ENCODE data around the gene APCDD1. TPM values are rescaled to one million over a fixed set of nuclear protein-coding genes. Genes with fewer than 3 reads are reported as not detected.
"Not testable (repeated sequence)": the region's sequence is repeated elsewhere in the genome, so short reads cannot be mapped to it uniquely, and the experiment has no call there.

Gene APCDD1
- total and polyA plus RNA-seq, 8 donors = 27.6 to 168 (median 136) TPM

GRCh38 chr18:10499230-10499629 lies 44.8 kb downstream of the APCDD1 start:
- no peaks in the 10 kb centered on the region for H3K36me3 ChIP-seq
- DNase-seq = no peak
- no peak overlapping the region for H3K4me3 ChIP-seq
- peaks cover 0 to 6% of the 10 kb centered on the region in 2 donors for H3K4me1 ChIP-seq
- H3K27ac ChIP-seq = no peak overlapping the region
- TF ChIP-seq CTCF (IDR thresholded peaks at IDR 0.05) = no peak
- H3K27me3 ChIP-seq = no peaks in the 10 kb centered on the region
- no peaks in the 10 kb centered on the region for H3K9me3 ChIP-seq
- intact Hi-C loops (cut with DNase I) = no loop called here
- ATAC-seq = no peak

- no peak overlapping the region for H3K27ac ChIP-seq
- intact Hi-C loops (cut with DNase I) = no loop called here
- peaks cover 0 to 7% of the 10 kb centered on the region in 2 donors for H3K9me3 ChIP-seq
- H3K4me1 ChIP-seq = peaks cover 0 to 6% of the 10 kb centered on the region in 2 donors
- H3K36me3 ChIP-seq = no peaks in the 10 kb centered on the region
- DNase-seq (no peak), ATAC-seq (no peak)
- no peaks in the 10 kb centered on the region for H3K27me3 ChIP-seq
- H3K4me3 ChIP-seq = no peak overlapping the region
- TF ChIP-seq CTCF (IDR thresholded peaks at IDR 0.05) = no peak
Observed at GRCh38 chr18:10500038-10500437, 45.6 kb downstream of the APCDD1 start.

DNA sequence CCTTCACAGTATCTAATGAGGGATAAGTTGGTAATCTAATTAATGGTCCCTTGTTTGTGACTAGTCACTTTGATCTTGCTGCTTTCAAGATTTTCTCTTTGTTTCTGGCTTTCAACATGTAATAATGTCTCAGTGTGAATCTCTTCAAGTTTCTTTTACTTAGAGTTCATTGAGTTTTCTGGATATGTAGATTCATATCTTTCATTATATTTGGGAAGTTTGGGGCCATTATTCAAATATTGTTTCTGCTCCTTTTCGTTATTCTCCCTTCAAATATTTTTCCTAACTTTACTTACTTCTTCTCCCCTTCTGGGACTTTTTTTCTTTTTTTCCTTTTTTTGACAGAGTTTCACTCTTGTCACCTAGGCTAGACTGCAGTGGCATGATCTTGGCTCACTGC lies 50.3 kb downstream of the APCDD1 start:
- intact Hi-C loops (cut with DNase I) = no loop called here
- Histone ChIP-seq H3K4me3 (no peak overlapping the region), H3K27me3 (no peaks in the 10 kb centered on the region), H3K4me1 (no peaks in the 10 kb centered on the region), H3K36me3 (no peaks in the 10 kb centered on the region), H3K9me3 (peaks cover 0 to 24% of the 10 kb centered on the region in 2 donors), H3K27ac (no peak overlapping the region)
- DNase-seq = no peak
- no peak for TF ChIP-seq CTCF (IDR thresholded peaks at IDR 0.05)
- no peak for ATAC-seq

DNA sequence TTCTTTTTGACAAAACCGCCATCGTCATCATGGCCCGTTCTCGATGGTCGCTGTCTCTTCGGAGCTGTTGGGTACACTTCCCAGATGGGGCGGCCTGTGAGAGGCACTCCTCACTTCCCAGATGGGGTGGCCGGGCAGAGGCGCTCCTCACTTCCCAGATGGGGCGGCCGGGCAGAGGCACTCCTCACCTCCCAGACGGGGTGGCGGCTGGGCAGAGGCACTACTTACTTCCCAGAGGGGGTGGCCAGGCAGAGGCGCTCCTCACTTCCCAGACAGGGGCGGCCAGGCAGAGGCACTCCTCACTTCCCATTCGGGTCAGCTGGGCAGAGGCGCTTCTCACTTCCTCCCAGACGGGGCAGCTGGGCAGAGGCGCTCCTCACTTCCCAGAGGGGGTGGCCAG lies 51.5 kb downstream of the APCDD1 start:
- H3K27me3 ChIP-seq; DNase-seq; H3K27ac ChIP-seq; H3K4me1 ChIP-seq; H3K36me3 ChIP-seq; H3K4me3 ChIP-seq; ATAC-seq; intact Hi-C loops (cut with DNase I): not testable (repeated sequence)
- H3K9me3 ChIP-seq = peaks cover 0 to 24% of the 10 kb centered on the region in 2 donors

DNA sequence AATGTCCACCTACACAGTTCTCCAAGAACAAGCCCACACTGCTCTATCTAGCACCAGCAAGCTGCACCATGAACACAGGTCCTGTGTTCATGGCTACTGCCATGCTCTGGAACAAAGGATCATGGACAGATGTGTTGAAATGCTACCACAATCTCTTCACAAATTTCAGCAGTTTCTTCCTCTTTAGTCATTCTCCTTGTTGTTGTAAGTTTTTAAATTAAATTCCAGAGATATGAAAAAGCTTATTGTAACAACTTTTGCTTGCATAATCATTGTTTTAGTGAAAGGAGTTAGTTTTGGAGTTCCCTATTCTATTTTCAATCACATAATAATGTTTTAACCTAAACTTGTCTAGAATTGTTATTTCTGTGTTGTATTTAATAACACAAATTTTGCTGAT lies 54.2 kb downstream of the APCDD1 start:
- Histone ChIP-seq H3K4me3 (no peak overlapping the region), H3K27ac (no peak overlapping the region), H3K27me3 (no peaks in the 10 kb centered on the region), H3K9me3 (peaks cover 0 to 24% of the 10 kb centered on the region in 2 donors), H3K36me3 (no peaks in the 10 kb centered on the region), H3K4me1 (no peaks in the 10 kb centered on the region)
- DNase-seq (no peak), ATAC-seq (no peak)
- no peak for TF ChIP-seq CTCF (IDR thresholded peaks at IDR 0.05)
- intact Hi-C loops (cut with DNase I) = no loop called here

GRCh38 chr18:10511236-10511635 lies 56.8 kb downstream of the APCDD1 start:
- TF ChIP-seq CTCF (IDR thresholded peaks at IDR 0.05) = no peak
- Histone ChIP-seq H3K27ac (no peak overlapping the region), H3K9me3 (peaks cover 0 to 18% of the 10 kb centered on the region in 2 donors), H3K4me3 (no peak overlapping the region), H3K4me1 (peaks cover 0 to 8% of the 10 kb centered on the region in 2 donors), H3K27me3 (no peaks in the 10 kb centered on the region), H3K36me3 (no peaks in the 10 kb centered on the region)
- DNase-seq (no peak), ATAC-seq (no peak)
- intact Hi-C loops (cut with DNase I) = loop anchor here in 1 of 2 donors (10.0 kb wide), 1 partner anchor 496 kb away; no protein-coding TSS in a partner anchor
